Testis (tissue), 2 donors: ENCODE results near the gene SMARCAD1.

Experiments
- POLR2A ChIP-seq: fragments of 450-650 bp; IDR thresholded peaks from one replicate; pipeline ENCODE4 v1.6.1; 2017; ENCODE audit warnings: antibody characterized with exemption, mild to moderate bottlenecking, moderate library complexity
- TF ChIP-seq, protein P1 (sequence below), 3 experiments: fragments of 450-650 bp in 2 of 3; fragments of 200-600 bp in 1 of 3; sonication (generic) in 1 of 3; IDR thresholded peaks; one replicate each; pipeline ENCODE4 v1.5.1; 2016 to 2019; ENCODE audit warnings: antibody characterized with exemption in 3 of 3, mild to moderate bottlenecking in 2 of 3, moderate library complexity in 1 of 3

DNA sequence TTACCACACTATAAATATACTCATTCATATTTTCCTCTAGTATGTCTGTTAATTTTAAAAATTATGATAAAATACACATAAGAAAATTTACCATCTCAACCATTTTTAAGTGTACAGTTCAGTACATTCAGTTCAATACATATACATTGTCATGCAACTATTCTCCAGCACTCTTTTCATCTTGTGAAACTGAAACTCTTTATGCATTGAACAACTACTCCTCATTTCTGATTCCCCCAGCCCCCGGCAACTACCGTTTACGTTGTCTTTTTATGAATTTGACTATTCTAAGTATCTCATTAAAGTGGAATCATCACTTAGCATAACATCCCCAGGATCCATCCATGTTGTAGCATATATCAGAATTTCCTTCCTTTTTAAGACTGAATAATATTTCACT lies 8.7 kb downstream of the SMARCAD1 start:
- TF ChIP-seq, protein P1, sequence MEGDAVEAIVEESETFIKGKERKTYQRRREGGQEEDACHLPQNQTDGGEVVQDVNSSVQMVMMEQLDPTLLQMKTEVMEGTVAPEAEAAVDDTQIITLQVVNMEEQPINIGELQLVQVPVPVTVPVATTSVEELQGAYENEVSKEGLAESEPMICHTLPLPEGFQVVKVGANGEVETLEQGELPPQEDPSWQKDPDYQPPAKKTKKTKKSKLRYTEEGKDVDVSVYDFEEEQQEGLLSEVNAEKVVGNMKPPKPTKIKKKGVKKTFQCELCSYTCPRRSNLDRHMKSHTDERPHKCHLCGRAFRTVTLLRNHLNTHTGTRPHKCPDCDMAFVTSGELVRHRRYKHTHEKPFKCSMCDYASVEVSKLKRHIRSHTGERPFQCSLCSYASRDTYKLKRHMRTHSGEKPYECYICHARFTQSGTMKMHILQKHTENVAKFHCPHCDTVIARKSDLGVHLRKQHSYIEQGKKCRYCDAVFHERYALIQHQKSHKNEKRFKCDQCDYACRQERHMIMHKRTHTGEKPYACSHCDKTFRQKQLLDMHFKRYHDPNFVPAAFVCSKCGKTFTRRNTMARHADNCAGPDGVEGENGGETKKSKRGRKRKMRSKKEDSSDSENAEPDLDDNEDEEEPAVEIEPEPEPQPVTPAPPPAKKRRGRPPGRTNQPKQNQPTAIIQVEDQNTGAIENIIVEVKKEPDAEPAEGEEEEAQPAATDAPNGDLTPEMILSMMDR (IDR thresholded peaks at IDR 0.05), result no peak
- TF ChIP-seq POLR2A, result no peak
